Aorta (tissue), 5 donors: ENCODE data around the gene PBX4. TPM values are rescaled to one million over a fixed set of nuclear protein-coding genes. Genes with fewer than 3 reads are reported as not detected.

Source experiments
- ATAC-seq: fragments of 200-7000 bp; cut with Tn5 transposase; one replicate; pipeline ENCODE4 v1.9.1; 2022; ENCODE audit warnings: moderate library complexity; ENCODE audit not compliant: low FRiP score
- DNase-seq, 2 donors: peaks; one replicate each; pipeline ENCODE4 v3.0.0-alpha.2; 2020
- H3K27ac ChIP-seq, 2 donors: one replicate each; pipeline ENCODE4 v1.5.1; 2013; ENCODE audit warnings: low read length in 2 of 2, mild to moderate bottlenecking in 2 of 2, moderate library complexity in 2 of 2, control low read depth in 1 of 2, inconsistent platforms in 1 of 2, low read depth in 1 of 2
- H3K27me3 ChIP-seq, 2 donors: one replicate each; pipeline ENCODE4 v1.6.1; 2013; ENCODE audit warnings: control low read depth in 1 of 2, low read length in 1 of 2, mild to moderate bottlenecking in 1 of 2, moderate library complexity in 1 of 2; ENCODE audit not compliant: insufficient read depth in 2 of 2, control insufficient read depth in 1 of 2
- H3K36me3 ChIP-seq, 2 donors: one replicate each; pipeline ENCODE4 v1.6.1; 2013; ENCODE audit warnings: control low read depth in 1 of 2, low read length in 1 of 2, mild to moderate bottlenecking in 1 of 2; ENCODE audit not compliant: insufficient read depth in 2 of 2, control insufficient read depth in 1 of 2
- H3K4me1 ChIP-seq, 2 donors: one replicate each; pipeline ENCODE4 v1.6.1; 2013; ENCODE audit warnings: low read length in 2 of 2, control low read depth in 1 of 2, mild to moderate bottlenecking in 1 of 2, moderate library complexity in 1 of 2; ENCODE audit not compliant: insufficient read depth in 2 of 2, control insufficient read depth in 1 of 2
- H3K4me3 ChIP-seq, 2 donors: one replicate each; pipeline ENCODE4 v1.5.1; 2013; ENCODE audit warnings: low read length in 2 of 2, control low read depth in 1 of 2, mild to moderate bottlenecking in 1 of 2
- H3K9me3 ChIP-seq: one replicate; pipeline ENCODE4 v1.6.1; 2013; ENCODE audit warnings: mild to moderate bottlenecking, low read length; ENCODE audit not compliant: control insufficient read depth
- WGBS, 2 donors: extraction: QIAGEN DNeasy Blood & Tissue Kit; methylation state at CpG; one replicate each; pipeline ENCODE4 v1.1.7; 2013; 5-methylcytosine and 5-hydroxymethylcytosine counted together
- intact Hi-C, 2 donors: fragments of 100-400 bp; cut with DNase I; formaldehyde crosslinking; loops; one replicate each; pipeline versions ENCODE4 v1.14.2 to v1.15.0; 2022
- polyA plus RNA-seq, 2 donors: library from polyadenylated mRNA; stranded (reverse); fragments of 200-250 nt; gene quantifications; one replicate each; pipeline ENCODE4 v1.2.3, GENCODE V29; 2013
- total RNA-seq, 2 donors: library from RNA; stranded (reverse); fragmentation: NEBNext Ultra II Directional; extraction: Animal tissue kit (Norgen Biotek cat#: 25700); gene quantifications; one replicate each; pipeline ENCODE4 v1.2.1, GENCODE V29; 2021
- donor health status: healthy with polysubstance abuse.
- donor health status: Bipolar disorder and iron deficiency.
- donor health status: DM: no; HTN: no; CAD: no.
- donor health status: DM: no; HTN: no; CAD: no.
- donor health status: DM: yes; HTN: yes; CAD: no.

The PBX4 gene
- total and polyA plus RNA-seq, 4 donors, result 0.65 to 1.5 (median 1.4) TPM; not detected in 1

DNA sequence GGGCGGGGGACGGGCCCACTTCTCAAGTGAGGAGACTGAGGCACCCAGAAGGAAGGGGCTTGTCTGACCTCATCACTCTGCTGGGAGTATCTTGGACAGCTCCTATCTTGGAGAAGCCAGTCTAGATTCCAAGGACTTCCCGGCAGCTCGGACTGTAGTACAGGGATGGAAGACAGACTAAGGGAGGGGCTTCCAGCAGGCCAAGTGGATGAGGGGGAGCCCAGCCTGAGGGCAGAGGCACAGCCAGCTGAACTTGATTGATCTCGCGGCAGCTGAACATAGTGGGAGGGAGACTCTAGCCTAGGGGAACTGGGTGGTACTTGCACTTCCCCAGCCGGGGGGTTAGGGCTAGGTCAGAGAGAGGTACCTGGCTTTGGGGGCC is 79.7 kb downstream of the PBX4 start:
- no peaks in the 10 kb centered on the region for H3K36me3 ChIP-seq
- H3K27ac ChIP-seq, result no peak overlapping the region
- H3K9me3 ChIP-seq, result no peaks in the 10 kb centered on the region
- H3K27me3 ChIP-seq, result no peaks in the 10 kb centered on the region
- no peak overlapping the region for H3K4me3 ChIP-seq
- 25 to 27% methylated on average over 7 of the region's 7 CpGs for WGBS, 2 donors
- no peak for ATAC-seq
- no peaks in the 10 kb centered on the region for H3K4me1 ChIP-seq
- no peak for DNase-seq
- intact Hi-C loops, result no loop called here

DNA sequence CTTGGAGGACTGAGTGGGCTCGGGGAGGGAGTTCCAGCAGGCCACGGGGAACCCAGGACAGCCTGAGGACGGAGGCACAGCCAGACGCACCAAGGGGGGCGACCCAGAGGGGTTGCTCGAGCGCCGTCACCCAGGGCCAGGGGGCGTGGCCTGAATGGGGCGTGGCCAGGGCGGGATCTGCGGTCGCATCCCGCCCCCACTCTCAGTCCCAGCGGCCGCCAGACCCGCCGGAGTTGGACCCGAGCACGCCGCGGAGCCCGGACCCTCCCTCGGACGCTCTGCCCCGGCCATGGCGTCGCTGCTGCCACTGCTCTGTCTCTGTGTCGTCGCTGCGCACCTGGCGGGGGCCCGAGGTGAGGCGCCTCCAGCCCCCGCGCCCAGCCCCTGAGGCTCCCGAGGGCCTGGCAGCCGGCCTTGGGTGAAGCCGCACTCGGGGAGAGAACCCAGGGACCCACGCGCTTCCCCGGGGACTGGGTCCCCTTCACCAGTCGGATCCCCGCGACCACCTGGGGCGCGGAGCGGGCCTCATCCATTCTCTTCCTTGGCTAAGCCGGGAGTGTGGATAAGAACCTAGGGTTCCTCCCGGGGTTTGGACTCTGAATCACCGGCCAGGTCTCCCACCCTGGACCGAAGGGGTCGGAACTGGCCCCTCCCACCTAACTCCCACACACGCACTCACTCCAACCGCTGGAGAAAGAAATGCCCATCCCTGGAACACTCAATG is 80.3 kb downstream of the PBX4 start, which contains the start of gene CILP2:
Gene CILP2, plus strand, starts transcription at position 205 of the 724 bp plus-strand sequence. Its CDS starts 85 bp downstream, at position 290.
- DNase-seq (peak in 1 of 2 donors; percentile 86), ATAC-seq (no peak)
- no peaks in the 10 kb centered on the region for H3K9me3 ChIP-seq
- no peaks in the 10 kb centered on the region for H3K36me3 ChIP-seq
- 2 to 3% methylated on average over 47 to 56 of the region's 56 CpGs for WGBS, 2 donors
- no peak within 1 kb of the TSS for H3K27ac ChIP-seq
- no peak within 1 kb of the TSS for H3K4me3 ChIP-seq
- no peaks in the 10 kb centered on the region for H3K27me3 ChIP-seq
- intact Hi-C loops, result no loop called here
- H3K4me1 ChIP-seq, result no peaks in the 10 kb centered on the region

DNA sequence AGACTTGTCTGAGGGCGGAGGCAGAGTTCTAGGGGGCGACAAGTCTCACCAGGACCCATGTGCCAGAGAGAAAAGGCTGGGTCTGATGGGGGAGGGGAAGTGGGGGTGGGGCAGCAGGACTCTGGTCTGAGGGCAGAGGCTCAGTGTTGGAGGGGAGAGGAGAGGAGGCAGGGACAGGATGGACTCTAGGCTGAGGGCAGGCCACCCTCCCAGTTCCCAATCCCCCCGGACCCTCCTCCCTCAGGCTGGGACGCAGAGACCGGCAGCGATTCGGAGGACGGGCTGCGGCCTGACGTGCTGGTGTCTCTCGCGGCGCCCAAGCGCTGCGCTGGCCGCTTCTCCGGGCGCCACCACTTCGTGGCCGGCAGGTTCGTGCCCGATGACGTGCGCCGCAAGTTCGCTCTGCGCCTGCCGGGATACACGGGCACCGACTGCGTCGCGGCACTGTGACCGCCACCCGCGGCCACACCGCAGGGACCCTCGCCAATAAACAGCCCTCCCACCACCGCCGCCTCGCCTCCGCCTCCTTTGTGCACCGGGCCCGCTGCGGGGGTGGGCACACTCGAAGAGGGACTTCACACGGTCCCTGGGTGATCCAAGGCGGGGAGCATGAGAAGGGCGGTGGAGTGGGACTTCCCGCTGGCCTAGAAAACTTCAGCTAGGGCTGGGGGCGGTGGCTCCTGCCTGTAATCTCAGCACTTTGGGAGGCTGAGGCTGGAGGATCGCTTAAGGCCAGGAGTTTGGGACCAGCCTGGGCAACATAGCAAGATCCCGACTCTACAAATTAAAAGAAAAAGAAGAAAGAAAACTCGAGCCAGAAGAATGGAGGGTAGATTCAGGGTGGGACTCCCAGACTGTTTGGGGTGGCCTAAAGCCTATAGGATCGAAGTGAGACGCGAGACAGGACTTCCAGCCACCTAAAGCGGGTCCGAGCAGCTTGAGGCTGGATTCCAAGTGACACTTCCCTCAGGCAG is 81.1 kb downstream of the PBX4 start:
- H3K4me3 ChIP-seq, result no peak overlapping the region
- DNase-seq, result no peak
- no peaks in the 10 kb centered on the region for H3K36me3 ChIP-seq
- no peak overlapping the region for H3K27ac ChIP-seq
- ATAC-seq, result no peak
- no peaks in the 10 kb centered on the region for H3K9me3 ChIP-seq
- H3K4me1 ChIP-seq, result no peaks in the 10 kb centered on the region
- intact Hi-C loops, result no loop called here
- no peaks in the 10 kb centered on the region for H3K27me3 ChIP-seq
- WGBS, 2 donors, result 27 to 28% methylated on average over 58 to 59 of the region's 59 CpGs

DNA sequence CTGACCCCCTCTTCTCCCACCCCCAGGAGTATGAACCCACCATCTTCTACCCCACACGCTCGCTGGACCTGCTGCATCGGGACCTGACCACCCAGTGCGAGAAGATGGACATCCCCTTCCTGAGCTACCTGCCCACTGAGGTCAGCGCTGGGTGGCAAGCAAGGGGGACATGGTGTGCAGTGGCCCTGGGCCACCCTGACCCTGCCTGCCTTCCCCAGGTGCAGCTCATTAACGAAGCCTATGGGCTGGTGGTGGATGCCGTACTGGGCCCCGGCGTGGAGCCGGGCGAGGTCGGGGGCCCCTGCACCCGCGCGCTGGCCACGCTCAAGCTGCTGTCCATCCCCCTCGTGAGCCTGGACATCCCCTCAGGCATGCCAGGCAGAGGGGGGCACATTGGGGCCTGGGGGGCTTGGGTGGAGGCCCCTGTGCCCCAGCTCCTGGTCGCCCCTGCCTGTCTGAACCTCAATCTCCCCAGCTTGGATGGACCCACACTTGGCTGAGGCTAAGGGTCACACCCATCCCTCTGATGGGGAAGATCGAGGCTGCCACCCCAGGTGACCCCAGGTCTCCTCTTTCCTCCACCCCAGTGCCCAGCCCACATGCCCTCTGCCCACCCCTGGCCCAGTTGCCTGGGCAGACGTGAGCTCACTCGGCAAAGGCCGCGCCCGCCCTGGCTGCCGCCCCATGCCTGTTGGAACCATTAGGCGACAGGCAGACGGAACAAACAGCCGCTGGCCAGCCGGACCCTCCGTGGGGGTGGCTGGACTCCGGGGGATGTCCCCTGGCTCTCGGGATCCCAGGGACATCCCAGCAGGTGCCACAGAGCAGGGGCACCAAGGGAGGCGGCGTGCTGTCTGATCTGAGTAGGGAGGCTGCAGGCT is 82.9 kb downstream of the PBX4 start:
- Histone ChIP-seq H3K27me3 (no peaks in the 10 kb centered on the region), H3K9me3 (no peaks in the 10 kb centered on the region), H3K4me3 (no peak overlapping the region), H3K27ac (no peak overlapping the region), H3K4me1 (no peaks in the 10 kb centered on the region), H3K36me3 (no peaks in the 10 kb centered on the region)
- intact Hi-C loops, result no loop called here
- WGBS, 2 donors, result 90 to 94% methylated on average over 33 to 34 of the region's 34 CpGs
- ATAC-seq, result no peak
- DNase-seq, result no peak

DNA sequence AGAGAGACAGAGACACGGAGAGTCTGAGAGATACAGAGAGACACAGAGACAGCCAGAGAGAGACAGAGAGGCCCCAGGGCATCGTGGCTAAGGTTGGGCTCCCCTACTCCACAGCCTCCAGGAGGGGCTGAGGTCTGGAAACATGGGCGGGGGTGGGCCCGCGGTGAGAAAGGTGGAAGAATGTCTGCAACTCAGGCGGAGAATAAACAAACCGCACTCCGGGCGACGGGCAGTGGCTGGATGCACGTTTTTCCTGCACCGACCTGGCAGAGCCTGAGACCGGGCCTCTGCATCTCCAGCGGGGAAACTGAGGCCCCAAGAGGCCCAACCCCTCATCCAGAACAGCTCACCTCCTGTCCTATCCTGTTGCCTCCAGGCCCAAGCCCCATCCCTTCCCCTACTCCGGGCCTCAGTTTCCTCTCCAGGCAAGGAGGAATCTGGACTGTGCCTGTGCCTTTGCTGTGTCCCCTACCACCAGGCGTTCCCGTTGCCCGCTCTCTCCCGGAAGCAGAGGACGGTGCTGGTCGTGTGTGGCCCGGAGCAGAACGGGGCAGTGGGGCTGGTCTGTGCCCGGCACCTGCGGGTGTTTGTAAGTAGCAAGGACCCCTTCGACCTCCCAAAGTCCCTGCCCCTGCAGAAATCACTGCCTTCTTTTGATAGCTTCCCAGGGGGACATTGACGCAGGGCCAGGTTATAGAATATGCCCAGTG is 83.8 kb downstream of the PBX4 start:
- H3K4me3 ChIP-seq, result no peak overlapping the region
- H3K27ac ChIP-seq, result no peak overlapping the region
- DNase-seq (no peak), ATAC-seq (no peak)
- no peaks in the 10 kb centered on the region for H3K9me3 ChIP-seq
- H3K27me3 ChIP-seq, result no peaks in the 10 kb centered on the region
- intact Hi-C loops, result loop anchor here in 1 of 2 donors (5.0 kb wide), 2 partner anchors 108 to 428 kb away; partner anchors contain the start of gene GMIP
- 84 to 85% methylated on average over 27 of the region's 27 CpGs for WGBS, 2 donors
- no peaks in the 10 kb centered on the region for H3K4me1 ChIP-seq
- no peaks in the 10 kb centered on the region for H3K36me3 ChIP-seq

DNA sequence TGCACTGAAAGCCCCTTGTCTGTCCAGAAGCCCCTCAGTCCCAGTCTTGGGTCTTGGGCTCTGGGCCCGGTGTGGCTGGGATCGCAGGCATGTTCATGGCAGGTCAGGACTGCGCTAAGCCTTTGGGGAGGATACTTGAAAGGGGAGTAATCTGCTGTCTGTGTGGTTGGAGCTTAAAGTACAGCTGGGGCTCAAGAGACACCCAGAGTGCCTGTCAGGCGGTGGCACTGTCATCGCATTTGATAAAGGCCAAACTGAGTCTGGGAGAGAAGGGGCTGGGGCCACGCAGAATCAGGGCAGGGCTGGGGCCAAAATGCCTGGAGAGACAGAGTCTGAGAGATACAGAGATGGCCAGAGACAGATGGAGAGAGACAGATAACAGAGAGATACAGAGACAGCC is 84.6 kb downstream of the PBX4 start:
- ATAC-seq, result no peak
- WGBS, 2 donors, result 91 to 93% methylated on average over 6 of the region's 6 CpGs

DNA sequence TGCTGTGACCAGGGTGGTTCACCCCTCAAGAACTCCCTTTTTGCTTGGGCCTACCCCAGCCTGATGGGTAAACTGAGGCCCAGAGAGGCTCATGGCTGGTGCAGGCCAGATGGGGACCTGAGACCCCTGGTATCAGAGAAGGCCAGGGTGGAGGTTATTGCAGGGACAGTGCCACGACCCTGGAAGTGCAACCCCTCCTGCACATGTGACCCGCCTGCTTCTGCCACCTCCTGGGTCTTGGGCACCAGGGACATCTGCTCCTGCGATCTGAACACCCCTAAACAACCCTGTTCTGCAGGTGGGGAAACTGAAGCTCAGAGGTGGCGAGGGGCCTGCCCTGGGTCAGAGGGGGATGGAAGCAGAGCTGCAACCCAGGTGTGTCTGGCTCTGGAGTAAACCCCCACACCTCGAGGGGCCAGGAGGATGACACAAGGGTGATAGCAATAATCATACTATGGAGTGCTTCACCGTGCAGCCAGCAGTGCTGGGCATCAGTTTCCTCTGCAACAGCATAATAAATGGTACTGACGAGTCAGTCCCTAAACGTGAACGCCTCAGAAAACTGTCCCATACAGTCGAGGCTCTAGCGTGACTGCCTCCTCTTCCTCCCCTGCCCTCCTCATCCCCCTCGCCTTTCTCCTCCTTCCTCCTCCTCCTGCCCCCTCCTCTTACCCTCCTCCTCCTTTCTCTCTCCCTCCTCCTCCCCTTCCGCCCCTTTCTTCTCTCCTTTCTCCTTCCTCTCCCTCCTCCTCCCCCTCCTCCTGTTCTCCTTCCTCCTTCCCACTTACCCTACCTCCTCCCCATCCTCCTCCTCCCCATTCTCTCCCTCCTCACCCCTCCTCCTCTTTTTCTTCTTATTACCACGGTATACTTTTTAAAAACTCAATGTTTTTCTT is 85.4 kb downstream of the PBX4 start:
- H3K4me3 ChIP-seq, result no peak overlapping the region
- ATAC-seq (no peak), DNase-seq (no peak)
- no peaks in the 10 kb centered on the region for H3K9me3 ChIP-seq
- 74 to 76% methylated on average over 14 of the region's 14 CpGs for WGBS, 2 donors
- no peaks in the 10 kb centered on the region for H3K36me3 ChIP-seq
- no peaks in the 10 kb centered on the region for H3K4me1 ChIP-seq
- no peak overlapping the region for H3K27ac ChIP-seq
- intact Hi-C loops, result loop anchor here (1.0 to 5.0 kb wide), 4 partner anchors 109 to 429 kb away; partner anchors contain the start of gene GMIP (in 1 of the 2)
- no peaks in the 10 kb centered on the region for H3K27me3 ChIP-seq

More for the DNA sequence above, 84.6 kb downstream of the PBX4 start:
- Histone ChIP-seq H3K27ac (no peak overlapping the region), H3K4me1 (no peaks in the 10 kb centered on the region), H3K27me3 (no peaks in the 10 kb centered on the region), H3K4me3 (no peak overlapping the region), H3K9me3 (no peaks in the 10 kb centered on the region), H3K36me3 (no peaks in the 10 kb centered on the region)
- DNase-seq, result no peak
- intact Hi-C loops, result loop anchor here (2.0 to 5.0 kb wide), 3 partner anchors 108 to 428 kb away; partner anchors contain the start of gene GMIP (in 1 of the 2)
